Stomach (tissue), 4 donors: ENCODE data around the gene PRDX3.
"Not testable (repeated sequence)": the region's sequence is repeated elsewhere in the genome, so short reads cannot be mapped to it uniquely, and the experiment has no call there.

Experiments
- CTCF ChIP-seq, 7 experiments: fragments of 450-650 bp in 4 of 7; fragments of 200-600 bp in 3 of 7; sonication (generic) in 3 of 7; IDR thresholded peaks; one replicate each; pipeline ENCODE4 v1.5.1; 2016 to 2019; ENCODE audit warnings: antibody characterized with exemption in 7 of 7, control low read depth in 2 of 7, mild to moderate bottlenecking in 1 of 7
- POLR2A ChIP-seq, 4 donors: fragments of 450-650 bp; IDR thresholded peaks; one replicate each; pipeline ENCODE4 v1.6.1; 2016; ENCODE audit warnings: antibody characterized with exemption in 4 of 4, control low read depth in 2 of 4, mild to moderate bottlenecking in 1 of 4, moderate library complexity in 1 of 4

- not testable (repeated sequence) for TF ChIP-seq CTCF, POLR2A (IDR thresholded peaks at IDR 0.05)
These were observed 40.7 kb downstream of the PRDX3 start for GRCh38 chr10:119137878-119138277.
